Glutamatergic neuron (in vitro differentiated cells): ENCODE results near the gene KLHL8. TPM values are rescaled to one million over a fixed set of nuclear protein-coding genes. Genes with fewer than 3 reads are reported as not detected.

Experiments used
- DNase-seq: peaks from one replicate; pipeline ENCODE4 v3.0.0; 2022
- H3K27ac Mint-ChIP-seq: one replicate; pipeline ENCODE4 v1.8.0; 2020; ENCODE audit warnings: mild to moderate bottlenecking, mixed read lengths, inconsistent platforms; ENCODE audit not compliant: unreplicated experiment
- H3K27me3 Mint-ChIP-seq: one replicate; pipeline ENCODE4 v1.8.0; 2020; ENCODE audit warnings: mild to moderate bottlenecking, moderate library complexity, mixed read lengths, inconsistent platforms; ENCODE audit not compliant: unreplicated experiment
- H3K36me3 Mint-ChIP-seq: one replicate; pipeline ENCODE4 v1.8.0; 2020; ENCODE audit warnings: mild to moderate bottlenecking, mixed read lengths, inconsistent platforms; ENCODE audit not compliant: unreplicated experiment
- H3K4me1 Mint-ChIP-seq: one replicate; pipeline ENCODE4 v1.8.0; 2020; ENCODE audit warnings: mild to moderate bottlenecking, low read depth, mixed read lengths, inconsistent platforms; ENCODE audit not compliant: unreplicated experiment
- H3K4me3 Mint-ChIP-seq: one replicate; pipeline ENCODE4 v1.8.0; 2020; ENCODE audit warnings: mild to moderate bottlenecking, mixed read lengths, inconsistent platforms; ENCODE audit not compliant: unreplicated experiment
- H3K9me3 Mint-ChIP-seq: one replicate; pipeline ENCODE4 v1.8.0; 2020; ENCODE audit warnings: mild to moderate bottlenecking, moderate library complexity, mixed read lengths, inconsistent platforms; ENCODE audit not compliant: unreplicated experiment
- total RNA-seq: library from RNA; stranded (reverse); fragmentation: NEBNext Ultra II Directional; extraction: Animal tissue kit (Norgen Biotek cat#: 25700); gene quantifications from one replicate; pipeline ENCODE4 v1.2.1, GENCODE V29; 2021; ENCODE audit not compliant: unreplicated experiment
- TF ChIP-seq, protein P1 (sequence below): fragments of 200-600 bp; sonication (generic); IDR thresholded peaks from one replicate; pipeline ENCODE4 v1.5.0; 2021; ENCODE audit not compliant: partially characterized antibody, unreplicated experiment

KLHL8 gene
- total RNA-seq, 1 donor from 2014 or later, result 16.6 TPM

DNA sequence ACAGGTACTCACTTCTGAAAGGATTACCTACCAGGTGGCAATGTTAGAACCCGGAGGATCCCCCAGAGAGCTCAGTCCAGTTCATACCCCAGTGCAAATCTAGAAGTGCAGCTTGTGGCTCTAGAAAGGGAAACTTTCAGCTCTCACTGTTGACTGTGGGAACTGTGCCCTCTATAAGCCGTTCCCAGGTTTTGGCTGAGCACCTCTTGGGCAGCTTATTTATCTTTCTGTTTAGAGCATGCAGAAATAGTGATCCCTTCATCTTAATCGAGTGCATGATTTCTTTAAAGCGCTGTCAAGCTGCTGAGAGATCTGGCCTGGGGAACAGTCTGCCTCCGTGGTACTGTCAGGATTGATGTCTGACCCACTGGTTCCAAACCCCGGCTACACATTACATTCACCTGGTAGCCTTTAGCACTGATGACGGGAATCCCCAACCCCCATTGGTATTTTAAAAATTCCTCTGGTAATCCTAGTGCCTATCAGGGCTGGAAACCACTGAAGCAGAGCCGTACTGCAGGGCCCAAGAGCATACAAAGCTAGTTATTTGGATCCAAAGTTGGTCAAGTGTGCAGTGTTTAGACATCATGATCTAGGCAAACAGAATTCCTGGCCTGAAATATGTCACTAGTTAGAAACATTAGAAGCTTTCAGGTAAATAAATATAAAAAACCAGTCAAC is 103.2 kb downstream of the KLHL8 start:
- H3K4me1 Mint-ChIP-seq, result peaks cover 20% of the 10 kb centered on the region
- H3K36me3 Mint-ChIP-seq, result no peaks in the 10 kb centered on the region
- H3K27ac Mint-ChIP-seq, result no peak overlapping the region
- H3K27me3 Mint-ChIP-seq, result peaks cover 2% of the 10 kb centered on the region
- no peak overlapping the region for H3K4me3 Mint-ChIP-seq
- peaks cover 4% of the 10 kb centered on the region for H3K9me3 Mint-ChIP-seq
- TF ChIP-seq, protein P1, sequence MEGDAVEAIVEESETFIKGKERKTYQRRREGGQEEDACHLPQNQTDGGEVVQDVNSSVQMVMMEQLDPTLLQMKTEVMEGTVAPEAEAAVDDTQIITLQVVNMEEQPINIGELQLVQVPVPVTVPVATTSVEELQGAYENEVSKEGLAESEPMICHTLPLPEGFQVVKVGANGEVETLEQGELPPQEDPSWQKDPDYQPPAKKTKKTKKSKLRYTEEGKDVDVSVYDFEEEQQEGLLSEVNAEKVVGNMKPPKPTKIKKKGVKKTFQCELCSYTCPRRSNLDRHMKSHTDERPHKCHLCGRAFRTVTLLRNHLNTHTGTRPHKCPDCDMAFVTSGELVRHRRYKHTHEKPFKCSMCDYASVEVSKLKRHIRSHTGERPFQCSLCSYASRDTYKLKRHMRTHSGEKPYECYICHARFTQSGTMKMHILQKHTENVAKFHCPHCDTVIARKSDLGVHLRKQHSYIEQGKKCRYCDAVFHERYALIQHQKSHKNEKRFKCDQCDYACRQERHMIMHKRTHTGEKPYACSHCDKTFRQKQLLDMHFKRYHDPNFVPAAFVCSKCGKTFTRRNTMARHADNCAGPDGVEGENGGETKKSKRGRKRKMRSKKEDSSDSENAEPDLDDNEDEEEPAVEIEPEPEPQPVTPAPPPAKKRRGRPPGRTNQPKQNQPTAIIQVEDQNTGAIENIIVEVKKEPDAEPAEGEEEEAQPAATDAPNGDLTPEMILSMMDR, result no peak
- no peak for DNase-seq

DNA sequence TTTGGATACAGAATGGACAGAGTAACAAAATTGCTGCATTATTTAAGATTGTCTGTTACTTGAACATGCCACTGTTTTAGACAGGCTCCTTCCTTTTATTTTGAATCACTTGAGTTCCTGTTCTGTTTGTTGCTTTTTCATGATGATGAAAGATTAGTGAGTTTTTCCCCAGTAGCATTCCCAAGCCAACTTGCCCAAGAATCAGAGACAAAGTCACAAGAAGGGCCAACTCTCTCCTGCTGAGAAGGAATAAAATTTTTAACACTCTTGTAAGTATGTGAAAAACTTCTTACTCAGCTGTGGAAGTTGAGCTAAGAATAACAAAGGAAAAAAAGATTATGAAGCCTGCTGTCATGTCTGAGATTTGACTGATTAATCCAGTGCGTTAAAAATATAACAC is 104.2 kb downstream of the KLHL8 start:
- Mint-ChIP-seq H3K36me3 (no peaks in the 10 kb centered on the region), H3K27me3 (peaks cover 2% of the 10 kb centered on the region), H3K9me3 (peaks cover 4% of the 10 kb centered on the region), H3K27ac (no peak overlapping the region), H3K4me3 (no peak overlapping the region), H3K4me1 (peaks cover 15% of the 10 kb centered on the region)
- DNase-seq, result no peak
- TF ChIP-seq, protein P1, result no peak

DNA sequence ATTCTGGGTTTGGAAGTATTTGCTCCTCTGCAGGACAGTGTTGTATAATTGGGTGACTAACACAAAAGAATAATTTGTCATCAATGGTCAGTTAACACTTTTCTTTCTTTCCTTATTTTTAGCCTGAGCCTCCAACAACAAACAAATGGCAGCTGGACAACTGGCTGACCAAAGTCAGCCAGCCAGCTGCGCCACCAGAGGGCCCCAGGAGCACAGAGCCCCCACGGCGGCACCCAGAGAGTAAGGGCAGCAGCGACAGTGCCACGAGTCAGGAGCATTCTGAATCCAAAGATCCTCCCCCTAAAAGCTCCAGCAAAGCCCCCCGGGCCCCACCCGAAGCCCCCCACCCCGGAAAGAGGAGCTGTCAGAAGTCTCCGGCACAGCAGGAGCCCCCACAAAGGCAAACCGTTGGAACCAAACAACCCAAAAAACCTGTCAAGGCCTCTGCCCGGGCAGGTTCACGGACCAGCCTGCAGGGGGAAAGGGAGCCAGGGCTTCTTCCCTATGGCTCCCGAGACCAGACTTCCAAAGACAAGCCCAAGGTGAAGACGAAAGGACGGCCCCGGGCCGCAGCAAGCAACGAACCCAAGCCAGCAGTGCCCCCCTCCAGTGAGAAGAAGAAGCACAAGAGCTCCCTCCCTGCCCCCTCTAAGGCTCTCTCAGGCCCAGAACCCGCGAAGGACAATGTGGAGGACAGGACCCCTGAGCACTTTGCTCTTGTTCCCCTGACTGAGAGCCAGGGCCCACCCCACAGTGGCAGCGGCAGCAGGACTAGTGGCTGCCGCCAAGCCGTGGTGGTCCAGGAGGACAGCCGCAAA is 106.0 kb downstream of the KLHL8 start:
- Mint-ChIP-seq H3K4me3 (no peak overlapping the region), H3K27ac (no peak overlapping the region), H3K9me3 (peaks cover 3% of the 10 kb centered on the region), H3K4me1 (peaks cover 2% of the 10 kb centered on the region), H3K36me3 (no peaks in the 10 kb centered on the region), H3K27me3 (peaks cover 2% of the 10 kb centered on the region)
- no peak for DNase-seq
- TF ChIP-seq, protein P1, result no peak

DNA sequence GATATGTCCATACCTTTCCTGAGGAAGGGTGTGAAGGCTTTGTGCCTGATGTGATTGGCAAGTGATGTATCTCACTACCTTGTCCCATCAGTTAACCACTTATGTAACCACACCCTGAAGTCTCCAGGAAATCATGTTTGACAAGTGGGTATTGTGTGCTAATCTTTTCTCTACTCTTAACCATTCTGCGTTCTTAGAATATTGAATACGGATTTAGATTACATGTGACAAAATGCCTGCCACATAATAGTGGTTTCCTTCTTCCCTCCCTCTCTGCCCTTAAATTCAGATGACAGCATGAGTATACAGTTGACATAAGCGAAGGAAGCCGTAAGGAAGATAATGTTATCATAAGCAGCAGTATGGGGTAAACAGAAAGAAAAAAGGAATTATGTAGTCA is 108.4 kb downstream of the KLHL8 start:
- TF ChIP-seq, protein P1, result no peak
- no peak for DNase-seq
- Mint-ChIP-seq H3K27ac (no peak overlapping the region), H3K4me1 (peaks cover 18% of the 10 kb centered on the region), H3K36me3 (no peaks in the 10 kb centered on the region), H3K27me3 (peaks cover 2% of the 10 kb centered on the region), H3K4me3 (no peak overlapping the region), H3K9me3 (peaks cover 3% of the 10 kb centered on the region)

Other genes with a start within 250 kb of the KLHL8 start
- gene HSD17B13, start 102.3 kb upstream of the KLHL8 start, total RNA-seq, result 0.25 TPM
- gene HSD17B11, start 170.6 kb upstream of the KLHL8 start, total RNA-seq, result 16.2 TPM
- gene NUDT9, start 202.0 kb upstream of the KLHL8 start, total RNA-seq, result 11.9 TPM